Lung microvascular endothelial cell (primary cell): ENCODE results near the gene OR9Q1. TPM values are rescaled to one million over a fixed set of nuclear protein-coding genes. Genes with fewer than 3 reads are reported as not detected.

Source experiments
- DNase-seq, 2 donors: peaks; one replicate each; pipeline versions ENCODE4 v3.0.0 to v3.0.0-alpha.2; 2010; ENCODE audit warnings: low read depth in 2 of 2
- total RNA-seq: library from RNA; depleted of rRNA; stranded (reverse); fragments of >200 nt; gene quantifications from 2 replicates; pipeline ENCODE4 v1.2.1, GENCODE V29; 2014

OR9Q1 gene
- total RNA-seq, 1 donor from 2014 or later: not detected

DNA sequence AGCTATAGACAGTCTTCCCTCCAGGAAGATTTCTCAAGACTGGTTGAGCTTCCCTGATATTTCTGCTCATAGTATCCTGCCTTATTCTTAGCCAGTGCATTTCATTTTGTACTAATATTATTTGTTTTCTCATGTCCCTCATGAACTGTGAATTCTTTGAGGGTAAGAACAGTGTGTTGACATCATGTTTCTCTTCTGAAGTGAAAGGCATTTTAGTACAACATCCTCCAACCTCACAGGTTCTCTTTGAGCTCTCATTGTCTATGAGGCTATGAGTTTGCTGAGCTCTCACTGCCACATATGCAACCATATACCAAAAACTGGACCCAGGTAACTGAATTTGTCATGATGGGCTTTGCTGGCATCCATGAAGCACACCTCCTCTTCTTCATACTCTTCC is 7.0 kb downstream of the OR9Q1 start, which contains the start of gene OR6Q1:
Gene OR6Q1 (plus strand): TSS at position 301 of the 400 bp plus-strand sequence. CDS start 0 bp downstream, at position 301.
- DNase-seq: no peak

DNA sequence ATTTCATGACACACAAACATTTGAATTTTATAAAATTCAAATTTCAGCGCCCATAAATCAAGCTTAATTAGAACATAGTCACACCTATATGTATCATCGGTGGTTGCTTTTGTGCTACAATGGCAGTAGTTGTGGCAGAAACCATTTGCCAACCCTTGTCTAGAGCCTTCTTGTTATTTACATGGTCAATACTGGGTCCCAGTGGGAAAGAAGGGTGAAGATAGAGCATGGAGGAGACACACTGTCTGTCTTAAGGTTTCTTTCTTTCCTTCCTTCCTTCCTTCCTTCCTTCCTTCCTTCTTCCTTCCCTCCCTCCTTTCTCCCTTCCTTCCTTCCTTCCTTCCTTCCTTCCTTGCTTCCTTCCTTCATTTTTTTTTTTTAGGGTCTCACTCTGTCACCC is 10.8 kb downstream of the OR9Q1 start:
- no peak for DNase-seq

DNA sequence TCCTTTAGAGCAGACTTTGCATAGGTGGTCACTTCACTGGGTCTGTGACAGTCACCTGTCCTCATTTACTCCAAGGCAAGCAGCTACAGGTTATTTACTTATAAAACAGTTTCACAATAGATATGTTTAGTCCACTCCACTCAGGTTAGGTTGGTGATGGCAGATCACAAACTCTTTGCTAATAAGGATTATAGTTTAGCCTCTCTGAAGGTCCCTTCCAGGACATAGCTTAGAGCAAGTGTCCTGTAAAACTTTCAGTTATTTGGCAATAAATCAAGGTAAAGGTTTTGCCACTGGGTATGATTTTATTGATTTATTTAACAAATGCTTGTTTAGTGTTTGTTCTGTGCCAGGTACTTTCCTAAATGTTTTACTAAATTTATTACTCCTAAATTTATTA is 15.9 kb downstream of the OR9Q1 start:
- no peak for DNase-seq

DNA sequence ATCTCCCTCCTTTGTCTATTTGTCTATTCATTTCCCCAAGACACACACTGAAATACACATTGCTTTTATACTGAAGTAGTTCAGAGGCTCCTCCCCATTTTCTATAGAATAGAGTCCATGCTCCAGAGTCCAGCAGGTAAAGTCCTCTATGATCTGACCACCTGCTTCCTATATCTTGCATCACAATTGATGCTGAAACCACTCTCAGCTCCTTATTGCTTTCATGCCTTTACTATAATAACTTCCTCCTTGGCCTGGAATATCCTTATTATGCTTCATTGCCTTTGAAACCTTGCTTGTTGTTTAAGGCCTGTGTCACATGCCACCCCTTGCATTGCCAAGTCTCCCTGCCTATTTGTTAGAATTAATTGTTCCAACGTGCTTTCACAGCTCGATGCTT is 19.7 kb downstream of the OR9Q1 start:
- DNase-seq: no peak

DNA sequence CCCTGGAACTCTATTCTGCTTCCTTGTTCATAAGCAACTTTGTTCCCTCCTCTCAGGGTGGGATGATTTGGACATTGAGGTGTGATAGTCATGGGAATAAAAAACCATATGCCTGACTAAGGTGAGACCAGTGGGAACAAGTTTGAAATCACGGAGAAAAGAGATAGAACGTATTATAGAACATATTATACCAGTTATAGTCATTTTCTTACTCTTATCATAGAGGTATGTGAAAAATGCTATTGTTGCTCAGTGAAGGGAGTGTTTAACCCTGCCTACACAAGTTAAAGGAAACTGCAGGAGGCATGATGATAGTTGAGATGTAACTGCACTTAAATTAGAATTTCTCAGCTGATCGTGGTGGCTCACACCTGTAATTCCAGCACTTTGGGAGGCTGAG is 22.6 kb downstream of the OR9Q1 start:
- no peak for DNase-seq

DNA sequence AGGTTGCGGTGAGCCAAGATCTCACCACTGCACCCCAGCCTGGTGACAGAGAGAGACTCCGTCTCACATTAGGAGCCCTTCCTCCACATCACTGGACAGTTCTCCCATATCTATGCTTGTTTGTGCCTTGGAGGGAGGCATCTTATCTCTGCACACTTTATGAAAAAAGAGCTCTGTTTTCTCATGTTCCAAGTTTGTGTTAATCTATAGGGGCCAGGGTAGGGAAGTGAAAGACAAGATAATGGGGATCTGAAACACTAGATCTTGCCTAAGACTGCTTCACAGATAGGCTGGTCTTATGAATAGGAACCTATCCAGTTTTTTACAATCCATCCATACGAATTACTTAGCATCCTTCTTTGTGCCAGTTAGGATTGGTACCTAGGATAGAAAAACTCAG is 24.1 kb downstream of the OR9Q1 start:
- no peak for DNase-seq

DNA sequence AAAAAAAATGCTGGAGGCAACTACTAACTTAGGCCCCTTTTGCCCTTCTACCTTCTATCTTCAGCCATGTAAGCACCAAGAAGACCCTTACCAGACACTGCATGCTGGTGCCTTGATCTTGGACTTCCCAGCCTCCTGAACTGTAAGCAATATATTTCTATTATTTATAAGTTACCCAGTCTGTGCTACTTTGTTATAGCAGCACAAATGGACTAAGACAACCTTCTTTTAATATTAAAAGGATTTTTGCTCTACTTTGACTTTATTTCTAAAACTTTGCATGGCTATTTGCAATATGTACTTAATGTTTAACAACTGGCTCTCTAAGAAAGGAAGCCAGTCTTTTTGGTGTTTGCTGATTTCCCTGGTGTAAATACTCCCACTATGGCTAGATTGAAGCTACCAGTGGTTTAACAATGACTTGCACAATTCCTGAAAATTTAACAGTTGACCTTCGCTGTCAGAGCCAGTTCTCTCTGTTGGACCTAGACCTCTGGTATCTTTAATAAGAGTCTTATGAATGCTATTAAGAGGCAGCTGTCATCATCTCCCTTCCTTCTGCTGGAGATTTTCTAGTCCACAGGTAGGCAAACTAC is 32.2 kb downstream of the OR9Q1 start:
- no peak for DNase-seq

DNA sequence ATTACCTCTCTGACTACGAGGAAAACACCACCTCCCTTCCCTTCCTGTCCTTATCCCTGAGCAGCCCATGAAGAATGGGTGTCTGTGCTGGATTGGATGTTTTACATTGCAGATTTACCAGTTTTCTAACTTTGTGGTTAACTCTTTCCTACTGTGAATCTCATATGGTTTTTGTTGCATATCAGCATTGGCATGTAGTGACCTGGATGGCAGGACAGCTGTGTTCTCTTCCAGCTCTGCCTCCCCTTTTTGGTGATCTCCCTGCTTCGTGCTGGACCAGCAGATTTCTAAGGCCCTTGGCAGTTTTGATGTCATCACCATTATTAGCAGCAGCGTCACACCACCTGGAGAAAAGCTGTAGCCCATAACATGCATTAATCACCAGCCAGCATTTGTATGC is 33.8 kb downstream of the OR9Q1 start:
- no peak for DNase-seq

DNA sequence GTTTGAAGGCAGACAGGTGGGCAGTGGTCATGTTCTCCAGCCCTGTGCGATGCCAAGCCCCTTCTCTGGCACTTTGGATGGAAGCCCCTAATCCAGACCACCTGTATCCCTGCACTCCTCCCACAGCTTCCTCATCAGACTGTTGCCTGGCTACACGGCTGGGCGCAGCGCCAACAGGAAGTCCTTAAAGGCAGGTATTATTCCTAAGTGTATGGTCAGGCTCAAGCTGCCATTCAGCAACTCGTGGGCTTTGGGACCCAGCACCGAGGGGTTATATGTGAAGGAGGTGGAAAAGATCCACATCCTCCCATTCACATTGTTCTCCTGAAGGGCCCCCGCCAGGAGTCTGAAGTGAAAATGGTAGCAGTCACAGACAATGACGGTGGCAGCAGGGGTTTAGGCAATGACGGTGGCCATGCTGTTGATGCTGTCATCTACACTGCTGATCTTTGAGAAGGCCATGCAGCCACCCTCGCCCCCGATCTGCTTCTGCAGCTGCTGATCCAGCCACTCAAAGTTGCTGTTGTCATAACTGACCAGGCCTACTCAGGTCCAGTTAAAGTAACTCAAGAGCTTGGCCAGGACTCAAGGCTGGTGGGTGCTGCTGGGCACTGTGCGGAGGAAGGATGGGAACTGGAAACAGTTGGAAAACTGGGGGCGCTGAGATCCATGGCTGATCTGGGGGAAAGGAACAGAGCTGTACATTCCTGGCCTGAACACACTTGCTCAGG is 34.8 kb downstream of the OR9Q1 start:
- DNase-seq: peak in 1 of 2 donors; percentile 32

DNA sequence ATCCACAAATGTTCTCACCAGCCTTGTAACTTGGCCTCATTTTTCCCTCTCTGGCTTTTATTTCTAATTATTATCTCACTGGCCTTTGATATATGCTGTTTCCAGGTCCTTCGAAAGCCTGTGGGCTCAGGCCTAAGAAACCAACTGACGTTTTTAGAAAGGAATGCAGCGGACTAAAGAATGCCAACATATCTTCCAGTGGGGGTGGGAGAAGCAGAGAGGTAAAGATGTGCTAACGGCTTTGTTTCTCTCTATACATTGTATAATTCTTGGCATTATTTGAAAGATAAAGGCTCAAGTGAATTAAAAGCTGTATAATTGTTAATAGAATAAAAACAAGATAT is 35.3 kb downstream of the OR9Q1 start:
- DNase-seq: peak; percentile 18 to 83

DNA sequence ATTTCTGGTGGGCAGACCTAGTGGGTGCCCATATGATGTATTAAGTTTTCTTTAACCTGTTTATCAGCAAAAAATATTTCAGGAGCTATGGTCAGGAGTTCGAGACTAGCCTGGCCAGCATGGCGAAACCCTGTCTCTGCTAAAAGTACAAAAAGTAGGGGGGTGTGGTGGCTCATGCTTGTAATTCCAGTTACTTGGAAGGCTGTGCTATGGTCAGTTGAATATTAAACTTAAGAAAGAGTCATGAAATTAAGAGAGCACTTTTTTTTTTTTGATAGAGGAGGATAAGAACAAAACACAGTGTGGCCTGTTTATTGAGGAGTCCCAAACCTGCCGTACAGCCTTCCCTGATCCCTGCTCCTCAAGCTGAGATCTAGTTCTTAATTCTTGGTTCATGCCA is 36.9 kb downstream of the OR9Q1 start:
- no peak for DNase-seq

DNA sequence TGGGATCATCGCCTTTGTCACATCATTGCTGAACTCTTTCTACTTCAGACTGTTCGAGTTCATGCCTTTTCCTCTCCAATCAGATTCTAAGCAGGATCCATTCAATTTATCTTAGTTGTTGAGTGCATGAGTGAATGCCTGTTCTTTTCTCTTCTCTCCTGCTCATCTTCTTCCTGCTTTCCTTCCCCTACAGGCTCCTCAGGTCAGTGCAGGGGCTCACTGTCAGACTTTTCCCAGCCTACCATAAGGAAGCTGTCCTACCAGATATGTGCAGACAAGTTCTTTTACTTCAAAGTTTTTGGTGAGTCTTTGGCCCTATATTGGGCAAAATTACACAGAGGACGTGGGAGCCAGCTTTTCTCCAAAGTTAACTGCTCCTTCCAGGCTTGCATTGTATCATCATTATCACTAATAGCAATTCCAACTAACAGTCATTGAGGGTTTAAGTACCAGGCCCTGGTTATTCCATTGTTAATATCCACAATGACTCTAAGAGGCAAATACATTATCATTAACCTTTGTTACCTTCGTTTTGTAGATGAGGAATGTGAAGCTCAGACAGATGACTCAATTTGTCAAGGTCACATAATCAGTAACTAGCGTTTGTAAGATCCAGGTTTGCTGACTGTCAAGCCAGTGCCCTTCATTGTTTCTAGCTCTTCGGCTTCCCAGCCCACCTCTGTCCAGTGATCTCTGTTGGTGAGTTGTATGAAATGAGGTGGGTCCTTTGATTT is 37.4 kb downstream of the OR9Q1 start:
- DNase-seq: no peak

DNA sequence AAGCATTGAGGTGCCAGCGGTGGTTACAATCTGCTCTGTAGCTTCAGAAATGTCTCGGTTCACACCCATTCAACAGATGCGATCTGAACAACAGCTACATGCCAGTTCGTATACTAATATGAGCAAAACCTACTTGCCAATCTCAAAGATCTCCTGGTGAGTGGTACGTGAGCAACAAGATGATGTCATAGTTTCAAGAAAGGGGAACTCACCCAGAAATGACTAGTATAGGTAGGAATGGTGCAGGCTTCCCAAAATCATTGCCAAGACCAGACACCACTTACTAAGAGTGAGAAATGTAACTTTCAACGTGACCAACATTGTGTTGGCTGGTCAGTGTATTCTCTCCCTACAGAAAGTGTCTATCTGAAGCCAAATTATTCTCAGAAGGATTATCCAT is 38.1 kb downstream of the OR9Q1 start:
- peak in 1 of 2 donors; percentile 58 for DNase-seq

DNA sequence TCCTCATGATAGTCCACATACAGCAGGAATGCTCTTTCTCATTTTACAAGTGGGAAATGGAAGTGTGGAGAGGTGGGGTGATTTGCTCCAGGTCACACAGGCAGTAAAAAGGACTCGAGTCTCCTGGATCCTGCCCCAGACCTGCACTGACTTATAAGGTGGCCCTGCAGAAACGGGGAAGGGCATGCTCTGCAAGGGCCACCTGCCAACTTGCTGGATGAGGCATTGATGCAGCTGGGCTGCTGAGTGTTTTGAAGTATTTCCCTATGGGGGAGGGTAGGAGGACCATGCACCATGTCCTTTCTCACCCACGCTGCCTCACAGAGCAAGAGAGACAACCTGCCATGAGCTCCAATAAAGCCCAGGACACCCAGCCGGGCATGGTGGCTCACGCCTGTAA is 44.0 kb downstream of the OR9Q1 start:
- DNase-seq: peak in 1 of 2 donors; percentile 10

DNA sequence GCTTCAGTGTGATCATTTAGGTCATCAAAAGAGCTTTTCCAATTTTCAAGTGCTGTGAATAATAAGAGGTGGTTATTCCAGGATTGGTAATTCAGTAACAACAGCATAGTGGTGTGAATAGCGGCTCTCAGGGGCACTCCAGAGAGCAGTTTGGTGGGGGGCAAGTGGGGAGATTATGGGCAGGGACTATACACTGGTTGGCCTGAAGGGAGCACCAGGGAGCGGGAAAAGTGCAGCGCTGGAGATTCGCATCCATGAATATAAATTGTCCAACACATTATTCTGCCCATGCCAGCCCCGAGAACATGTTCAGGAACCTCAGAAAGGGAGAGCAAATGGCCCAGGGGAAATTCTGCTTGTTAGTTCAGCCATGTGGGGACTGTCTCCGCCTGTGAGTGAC is 45.0 kb downstream of the OR9Q1 start:
- peak in 1 of 2 donors; percentile 3 for DNase-seq

DNA sequence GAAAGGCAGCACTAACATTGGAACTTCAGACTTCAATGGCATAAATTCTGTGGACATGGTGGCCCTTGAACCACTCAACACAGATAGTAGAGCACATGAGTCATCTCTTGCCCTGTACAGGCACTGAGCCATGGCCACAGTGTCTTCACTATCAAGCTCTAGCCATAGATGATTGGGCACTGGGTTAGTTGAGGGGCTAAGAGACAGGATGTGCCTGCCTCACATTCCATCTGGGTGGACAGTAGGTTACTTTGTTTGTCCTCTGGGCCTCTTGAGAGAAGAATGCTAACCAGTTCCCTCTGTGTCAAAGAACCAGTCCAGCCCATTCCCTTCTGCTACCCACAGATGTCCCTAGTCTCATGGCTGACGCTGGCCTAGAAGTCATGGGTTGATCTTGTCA is 46.9 kb downstream of the OR9Q1 start:
- no peak for DNase-seq

DNA sequence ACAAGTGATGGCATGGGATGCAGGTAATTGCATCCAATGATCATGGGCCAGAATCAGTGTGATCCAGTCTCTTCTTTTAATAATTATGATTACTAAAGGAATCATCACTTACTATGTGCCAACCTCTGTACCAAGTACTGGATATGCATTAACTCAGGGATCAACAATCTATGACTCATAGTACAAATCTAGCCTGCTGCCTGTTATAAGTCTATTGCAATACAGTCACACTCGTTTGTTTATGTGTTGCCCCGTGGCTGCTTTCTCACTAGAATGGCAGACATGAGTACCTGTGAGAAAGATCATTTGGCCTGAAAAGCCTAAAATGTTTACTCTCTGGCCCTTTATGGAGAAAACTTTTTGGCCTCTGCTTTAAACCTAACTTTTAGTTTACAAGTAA is 52.1 kb downstream of the OR9Q1 start:
- peak in 1 of 2 donors; percentile 19 for DNase-seq

DNA sequence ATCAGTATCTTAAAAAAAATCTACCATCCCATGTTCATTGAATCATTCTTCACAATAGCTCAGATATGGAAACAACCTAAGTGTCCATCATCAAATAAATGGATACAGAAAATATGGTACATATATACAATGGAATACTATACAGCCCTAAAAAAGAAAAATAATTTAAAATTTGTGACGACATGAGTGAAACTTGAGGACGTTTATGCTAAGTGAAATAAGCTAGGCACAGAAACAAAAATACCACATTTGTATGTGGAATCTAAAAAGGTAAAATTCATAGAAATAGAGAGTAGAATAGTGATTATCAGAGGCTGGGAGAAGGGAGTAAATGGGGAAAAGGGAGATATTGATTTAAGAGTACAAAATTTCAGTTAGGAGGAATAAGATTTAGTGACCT is 62.8 kb downstream of the OR9Q1 start:
- no peak for DNase-seq

DNA sequence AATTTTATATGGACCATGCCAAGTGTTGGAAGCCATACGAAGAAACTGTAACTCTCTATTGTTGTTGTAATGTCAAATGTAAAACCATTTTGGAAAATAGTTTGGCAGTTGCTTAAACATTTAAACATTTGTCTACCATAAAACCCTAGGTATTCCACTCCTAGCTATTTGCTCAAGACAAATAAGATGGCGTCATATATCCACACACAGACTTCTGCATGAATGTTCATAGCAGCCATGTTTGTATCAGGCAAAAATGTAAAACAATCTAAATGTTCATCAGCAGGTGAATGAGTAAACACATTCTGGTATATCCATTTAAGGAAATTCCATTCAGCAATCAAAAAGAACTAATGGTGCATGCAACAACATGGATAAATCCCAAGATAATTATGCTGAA is 73.8 kb downstream of the OR9Q1 start:
- no peak for DNase-seq

DNA sequence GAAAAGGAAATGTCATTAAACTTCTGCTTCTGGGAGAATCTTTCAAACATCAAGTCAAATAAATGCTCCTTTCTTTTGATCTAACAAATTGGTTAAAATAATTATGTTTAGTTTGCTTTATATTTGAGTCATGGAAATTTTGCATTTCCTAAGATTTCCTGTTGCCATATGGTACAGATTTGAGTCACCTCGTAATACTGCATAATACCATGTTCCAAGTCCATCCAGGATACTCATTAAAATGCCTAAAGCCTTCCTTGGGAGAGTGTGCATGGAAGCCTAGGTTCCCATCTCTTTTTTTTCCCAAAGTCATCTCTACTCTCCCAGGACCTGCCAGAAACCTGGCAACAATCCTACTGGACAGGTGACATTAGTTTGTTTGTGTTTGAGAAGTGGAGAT is 97.4 kb downstream of the OR9Q1 start:
- DNase-seq: no peak

DNA sequence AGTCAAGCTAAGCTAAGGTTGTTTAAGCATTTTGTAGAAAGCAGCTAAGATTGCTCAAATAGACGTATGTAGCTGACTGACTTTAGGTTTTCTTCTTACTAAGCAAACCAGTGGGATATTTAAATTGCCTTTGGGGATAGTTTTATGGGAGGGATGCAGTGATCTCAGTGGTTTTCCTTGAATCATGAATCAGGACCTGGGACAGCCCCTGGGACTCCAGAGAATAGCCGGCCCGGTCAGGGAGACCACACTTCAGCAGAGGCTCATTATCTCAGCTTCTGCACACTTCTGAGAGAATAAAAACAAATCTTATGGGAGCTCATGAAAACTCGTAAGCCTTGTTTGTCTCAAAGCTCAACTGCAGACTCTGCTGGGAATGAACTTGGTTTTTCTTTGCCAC is 101.8 kb downstream of the OR9Q1 start, which contains the start of gene OR9I1:
Gene OR9I1 (minus strand): TSS at position 62 of the 400 bp plus-strand sequence. CDS start 6,086 bp downstream, outside the sequence.
- DNase-seq: no peak

DNA sequence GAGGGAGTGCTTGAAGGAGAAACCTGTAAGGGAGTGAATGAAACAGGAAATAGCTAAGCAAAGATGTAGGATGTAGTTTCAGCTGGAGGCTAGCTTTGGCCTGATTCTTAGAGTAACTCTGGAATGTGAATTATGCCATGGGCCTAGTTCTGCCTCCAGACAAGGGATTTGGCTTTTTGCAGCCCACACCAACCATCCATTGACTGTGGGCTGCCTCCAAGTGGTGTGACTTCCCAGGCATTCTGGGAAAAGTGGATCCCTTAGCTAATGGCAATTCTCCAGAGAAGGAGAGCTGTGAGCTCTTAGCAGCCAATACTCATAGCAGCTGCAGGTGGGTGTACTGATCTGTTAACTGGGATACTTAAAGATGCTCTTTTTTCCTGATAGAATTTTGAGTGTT is 103.7 kb downstream of the OR9Q1 start:
- DNase-seq: no peak
